SK-N-SH (cell line): ENCODE measurements around the gene FBXW11. TPM values are rescaled to one million over a fixed set of nuclear protein-coding genes. Genes with fewer than 3 reads are reported as not detected.

Experiments used
- CTCF ChIA-PET: fragments of 300-600, 350-600 bp; formaldehyde crosslinking; extraction: SDS; loops from one replicate; lab custom pipeline; 2021; lab: Yijun Ruan, JAX
- POLR2A ChIA-PET: fragments of 350-600 bp; sonication (Branson Sonifier 250); formaldehyde crosslinking; extraction: SDS; loops from one replicate; lab custom pipeline; 2020; ENCODE audit warnings: antibody characterized with exemption, inconsistent platforms; lab: Yijun Ruan, JAX
- DNase-seq: peaks from one replicate; pipeline ENCODE4 v3.0.0; 2012
- H2AFZ ChIP-seq: fragments of 200-600 bp; sonication (generic); 2 replicates; pipeline ENCODE4 v1.8.1; 2016; ENCODE audit warnings: antibody characterized with exemption, mild to moderate bottlenecking, low read depth
- H3F3A ChIP-seq: fragments of 200-600 bp; sonication (generic); replicated peaks from 2 replicates; pipeline ENCODE3; 2016; ENCODE audit warnings: antibody characterized with exemption, mild to moderate bottlenecking; ENCODE audit not compliant: insufficient read depth
- H3K27ac ChIP-seq, 2 experiments: fragments of 200-500 bp in 1 of 2; fragments of 200-600 bp in 1 of 2; sonication (Bioruptor generic) in 1 of 2; sonication (generic), shearing (Covaris generic) in 1 of 2; 2 replicates each; pipeline versions ENCODE4 v1.5.1 to v1.6.1; 2014 to 2016; ENCODE audit warnings: low read depth in 2 of 2, inconsistent platforms in 1 of 2, low read length in 1 of 2, mild to moderate bottlenecking in 1 of 2, mixed read lengths in 1 of 2
- H3K27me3 ChIP-seq: fragments of 200-600 bp; sonication (generic), shearing (Covaris generic); 2 replicates; pipeline ENCODE4 v1.6.1; 2016; ENCODE audit warnings: mixed run types; ENCODE audit not compliant: insufficient read depth
- H3K36me3 ChIP-seq, 2 experiments: fragments of 200-500 bp in 1 of 2; fragments of 200-600 bp in 1 of 2; sonication (Bioruptor generic) in 1 of 2; sonication (generic) in 1 of 2; replicated peaks in 1 of 2; 2 replicates each; pipeline versions ENCODE3 to v1.5.1; 2014 to 2016; ENCODE audit warnings: low read length in 1 of 2, mild to moderate bottlenecking in 1 of 2; ENCODE audit not compliant: insufficient read depth in 2 of 2, control insufficient read depth in 1 of 2
- H3K4me1 ChIP-seq, 2 experiments: fragments of 200-500 bp in 1 of 2; fragments of 200-600 bp in 1 of 2; sonication (Bioruptor generic) in 1 of 2; sonication (generic), shearing (Covaris generic) in 1 of 2; 2 replicates each; pipeline versions ENCODE4 v1.5.1 to v1.6.1; 2014 to 2016; ENCODE audit warnings: low read depth in 1 of 2, low read length in 1 of 2, mixed run types in 1 of 2; ENCODE audit not compliant: insufficient read depth in 2 of 2, control insufficient read depth in 1 of 2
- H3K4me2 ChIP-seq: fragments of 200-600 bp; sonication (generic), shearing (Covaris generic); 2 replicates; pipeline ENCODE4 v1.6.1; 2017; ENCODE audit warnings: mixed run types
- H3K4me3 ChIP-seq, 2 experiments: fragments of 200-500 bp in 1 of 2; fragments of 200-600 bp in 1 of 2; sonication (Bioruptor generic) in 1 of 2; sonication (generic), shearing (Covaris generic) in 1 of 2; 2 replicates each; pipeline versions ENCODE4 v1.5.1 to v1.8.1; 2014 to 2016; ENCODE audit warnings: low read depth in 2 of 2, inconsistent platforms in 1 of 2, low read length in 1 of 2, mild to moderate bottlenecking in 1 of 2, mixed read lengths in 1 of 2, moderate library complexity in 1 of 2
- H3K79me2 ChIP-seq: fragments of 200-600 bp; sonication (generic); 2 replicates; pipeline ENCODE4 v1.8.1; 2017; ENCODE audit warnings: mild to moderate bottlenecking; ENCODE audit not compliant: insufficient read depth
- H3K9ac ChIP-seq: fragments of 200-600 bp; sonication (generic); 2 replicates; pipeline ENCODE4 v1.6.1; 2017; ENCODE audit warnings: mixed run types
- H3K9me2 ChIP-seq: fragments of 200-600 bp; sonication (generic); 2 replicates; pipeline ENCODE4 v1.6.1; 2017; ENCODE audit warnings: mixed run types
- H3K9me3 ChIP-seq: fragments of 200-600 bp; sonication (generic); 2 replicates; pipeline ENCODE4 v1.6.1; 2017; ENCODE audit warnings: mixed run types, mild to moderate bottlenecking, moderate library complexity
- H4K20me1 ChIP-seq: fragments of 200-600 bp; sonication (generic); 2 replicates; pipeline ENCODE4 v1.6.1; 2017; ENCODE audit warnings: mild to moderate bottlenecking, mixed run types; ENCODE audit not compliant: insufficient read depth
- ELF1 ChIP-seq: IDR thresholded peaks from 2 replicates; pipeline ENCODE4 v1.4.0; 2012
- EP300 ChIP-seq, 2 experiments: IDR thresholded peaks; 2 replicates each; pipeline versions ENCODE4 v1.4.0 to v1.6.1; 2012; ENCODE audit warnings: borderline replicate concordance in 1 of 2, low read depth in 1 of 2, low read length in 1 of 2
- EZH2phosphoT487 ChIP-seq: fragments of 200-600 bp; sonication (generic); IDR thresholded peaks from 2 replicates; pipeline ENCODE4 v1.6.1; 2017; ENCODE audit warnings: low read depth, mixed run types, mild to moderate bottlenecking, antibody characterized with exemption, moderate library complexity, borderline replicate concordance
- FOSL2 ChIP-seq: IDR thresholded peaks from 2 replicates; pipeline ENCODE4 v1.4.0; 2012; ENCODE audit warnings: low read depth, mild to moderate bottlenecking, moderate library complexity, borderline replicate concordance
- FOXJ3 ChIP-seq: sonication (generic); formaldehyde crosslinking; IDR thresholded peaks from 2 replicates; pipeline ENCODE4 v1.5.1; 2020; ENCODE audit warnings: mild to moderate bottlenecking, missing genetic modification reagents
- GABPA ChIP-seq: IDR thresholded peaks from 2 replicates; pipeline ENCODE4 v1.4.0; 2012; ENCODE audit warnings: low read depth, mild to moderate bottlenecking
- GATA2 ChIP-seq: sonication (generic); formaldehyde crosslinking; IDR thresholded peaks from 2 replicates; pipeline ENCODE4 v1.5.0; 2020; ENCODE audit warnings: mild to moderate bottlenecking, missing genetic modification reagents
- JUND ChIP-seq: IDR thresholded peaks from 2 replicates; pipeline ENCODE4 v1.4.0; 2012
- NFIC ChIP-seq: IDR thresholded peaks from 2 replicates; pipeline ENCODE4 v1.4.0; 2012; ENCODE audit warnings: borderline replicate concordance
- RAD21 ChIP-seq: IDR thresholded peaks from 2 replicates; pipeline ENCODE4 v1.6.1; 2012; ENCODE audit warnings: mild to moderate bottlenecking, low read length
- SIN3A ChIP-seq: IDR thresholded peaks from 2 replicates; pipeline ENCODE4 v1.6.1; 2012; ENCODE audit warnings: low read depth, mild to moderate bottlenecking, low read length, moderate library complexity, borderline replicate concordance
- TAF1 ChIP-seq: IDR thresholded peaks from 2 replicates; pipeline ENCODE4 v1.6.1; 2012; ENCODE audit warnings: low read depth, mild to moderate bottlenecking, low read length, moderate library complexity, borderline replicate concordance
- TCF12 ChIP-seq: IDR thresholded peaks from 2 replicates; pipeline ENCODE4 v1.4.0; 2012
- TEAD4 ChIP-seq: IDR thresholded peaks from 2 replicates; pipeline ENCODE4 v1.4.0; 2012; ENCODE audit warnings: mild to moderate bottlenecking, borderline replicate concordance; ENCODE audit not compliant: insufficient read depth
- YY1 ChIP-seq: IDR thresholded peaks from 2 replicates; pipeline ENCODE4 v1.4.0; 2012; ENCODE audit warnings: low read depth, mild to moderate bottlenecking
- WGBS: methylation state at CpG from one replicate; pipeline ENCODE4 v1.1.6; 2017; ENCODE audit warnings: low lambda C conversion rate; 5-methylcytosine and 5-hydroxymethylcytosine counted together
- polyA plus RNA-seq, 3 experiments: library from polyadenylated mRNA; depleted of rRNA; stranded (reverse); fragments of >200 nt; gene quantifications; 2 replicates each; pipeline ENCODE4 v1.2.3, GENCODE V29; 2012
- TF ChIP-seq, protein P1 (sequence below): IDR thresholded peaks from 2 replicates; pipeline ENCODE4 v1.4.0; 2012; ENCODE audit warnings: low read depth, borderline replicate concordance
- TF ChIP-seq, protein P2 (sequence below): fragments of 150-350 bp; IDR thresholded peaks from 2 replicates; pipeline ENCODE4 v1.6.1; 2017; ENCODE audit warnings: antibody characterized with exemption, low read length, low read depth, borderline replicate concordance
- TF ChIP-seq, protein P3 (sequence below): IDR thresholded peaks from 2 replicates; pipeline ENCODE4; 2012
- TF ChIP-seq, protein P4 (sequence below): fragments of 150-350 bp; IDR thresholded peaks from 2 replicates; pipeline ENCODE4 v1.6.1; 2016; ENCODE audit warnings: mild to moderate bottlenecking, low read depth, low read length
- TF ChIP-seq, protein P5 (sequence below): IDR thresholded peaks from 2 replicates; pipeline ENCODE4 v1.6.1; 2012; ENCODE audit warnings: mild to moderate bottlenecking, low read depth, low read length, moderate library complexity
- TF ChIP-seq, protein P6 (sequence below): IDR thresholded peaks from 2 replicates; pipeline ENCODE4 v1.4.0; 2012; ENCODE audit warnings: low read depth, borderline replicate concordance

The FBXW11 gene
- polyA plus RNA-seq, 1 of the 3 experiments (the other 2 are of a cell fraction) = 37.5 TPM

DNA sequence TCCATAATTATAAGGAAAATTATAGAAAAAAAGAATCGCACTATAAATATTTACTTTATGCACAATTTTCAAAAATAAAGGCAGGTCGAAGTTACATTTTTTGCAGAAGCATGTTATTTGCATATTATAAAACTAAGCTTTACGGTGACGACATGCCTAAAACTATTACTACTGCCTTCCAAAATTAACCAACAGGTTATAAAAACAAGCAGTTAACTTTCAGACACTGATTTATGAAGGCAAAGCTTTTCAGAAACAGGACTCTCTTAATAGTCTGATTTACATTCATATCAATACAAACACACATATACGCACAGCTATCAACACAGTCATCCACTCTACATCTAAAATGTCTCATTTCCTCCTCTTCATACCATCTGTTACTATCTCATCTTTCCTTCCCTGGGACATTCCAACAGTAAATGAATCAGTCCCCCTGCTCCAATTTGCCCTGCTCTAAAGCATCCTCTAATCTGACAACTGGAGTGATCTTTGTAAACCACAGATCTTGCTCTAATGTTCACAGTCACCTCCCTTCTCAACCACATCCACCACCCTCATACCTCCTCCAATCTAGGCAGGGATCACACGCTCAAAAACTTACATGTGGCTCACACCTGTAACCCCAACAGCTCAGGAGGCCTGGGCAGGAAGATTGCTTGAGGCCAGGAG is 21.6 kb downstream of the FBXW11 start (continued):
- TF ChIP-seq, protein P1, sequence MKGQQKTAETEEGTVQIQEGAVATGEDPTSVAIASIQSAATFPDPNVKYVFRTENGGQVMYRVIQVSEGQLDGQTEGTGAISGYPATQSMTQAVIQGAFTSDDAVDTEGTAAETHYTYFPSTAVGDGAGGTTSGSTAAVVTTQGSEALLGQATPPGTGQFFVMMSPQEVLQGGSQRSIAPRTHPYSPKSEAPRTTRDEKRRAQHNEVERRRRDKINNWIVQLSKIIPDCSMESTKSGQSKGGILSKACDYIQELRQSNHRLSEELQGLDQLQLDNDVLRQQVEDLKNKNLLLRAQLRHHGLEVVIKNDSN = no peak
- TF ChIP-seq EP300 (IDR thresholded peaks at IDR 0.05; ENCODE audit: borderline replicate concordance in 1 of 2, low read depth in 1 of 2, low read length in 1 of 2) (peak in 1 of 2 experiments; percentile 66; a peak in 1 of 4 replicates), TAF1 (no peak)
- TF ChIP-seq, protein P2, sequence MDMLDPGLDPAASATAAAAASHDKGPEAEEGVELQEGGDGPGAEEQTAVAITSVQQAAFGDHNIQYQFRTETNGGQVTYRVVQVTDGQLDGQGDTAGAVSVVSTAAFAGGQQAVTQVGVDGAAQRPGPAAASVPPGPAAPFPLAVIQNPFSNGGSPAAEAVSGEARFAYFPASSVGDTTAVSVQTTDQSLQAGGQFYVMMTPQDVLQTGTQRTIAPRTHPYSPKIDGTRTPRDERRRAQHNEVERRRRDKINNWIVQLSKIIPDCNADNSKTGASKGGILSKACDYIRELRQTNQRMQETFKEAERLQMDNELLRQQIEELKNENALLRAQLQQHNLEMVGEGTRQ = no peak
- TF ChIP-seq, protein P3, sequence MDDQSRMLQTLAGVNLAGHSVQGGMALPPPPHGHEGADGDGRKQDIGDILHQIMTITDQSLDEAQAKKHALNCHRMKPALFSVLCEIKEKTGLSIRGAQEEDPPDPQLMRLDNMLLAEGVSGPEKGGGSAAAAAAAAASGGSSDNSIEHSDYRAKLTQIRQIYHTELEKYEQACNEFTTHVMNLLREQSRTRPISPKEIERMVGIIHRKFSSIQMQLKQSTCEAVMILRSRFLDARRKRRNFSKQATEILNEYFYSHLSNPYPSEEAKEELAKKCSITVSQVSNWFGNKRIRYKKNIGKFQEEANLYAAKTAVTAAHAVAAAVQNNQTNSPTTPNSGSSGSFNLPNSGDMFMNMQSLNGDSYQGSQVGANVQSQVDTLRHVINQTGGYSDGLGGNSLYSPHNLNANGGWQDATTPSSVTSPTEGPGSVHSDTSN = peak; percentile 83
- TF ChIP-seq, protein P4, sequence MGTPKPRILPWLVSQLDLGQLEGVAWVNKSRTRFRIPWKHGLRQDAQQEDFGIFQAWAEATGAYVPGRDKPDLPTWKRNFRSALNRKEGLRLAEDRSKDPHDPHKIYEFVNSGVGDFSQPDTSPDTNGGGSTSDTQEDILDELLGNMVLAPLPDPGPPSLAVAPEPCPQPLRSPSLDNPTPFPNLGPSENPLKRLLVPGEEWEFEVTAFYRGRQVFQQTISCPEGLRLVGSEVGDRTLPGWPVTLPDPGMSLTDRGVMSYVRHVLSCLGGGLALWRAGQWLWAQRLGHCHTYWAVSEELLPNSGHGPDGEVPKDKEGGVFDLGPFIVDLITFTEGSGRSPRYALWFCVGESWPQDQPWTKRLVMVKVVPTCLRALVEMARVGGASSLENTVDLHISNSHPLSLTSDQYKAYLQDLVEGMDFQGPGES = no peak

DNA sequence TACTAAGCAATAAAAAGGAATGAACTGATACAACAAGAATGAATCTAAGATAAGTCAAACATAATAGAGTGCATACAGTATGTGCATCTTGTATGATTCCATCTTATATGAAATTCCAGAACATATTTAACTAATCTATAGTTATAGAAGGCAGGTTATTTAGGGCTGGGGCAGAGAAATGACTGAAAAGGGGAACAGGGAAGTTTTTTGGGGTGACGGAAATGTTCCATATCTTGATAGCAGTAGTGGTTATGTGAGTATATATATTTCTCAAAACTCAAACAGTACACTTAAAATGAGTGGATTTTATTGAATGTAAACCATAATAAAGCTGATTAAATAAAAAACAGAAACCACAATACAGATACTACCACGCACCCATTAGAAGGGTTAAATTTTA is 24.6 kb downstream of the FBXW11 start:
- peaks cover 60% of the 10 kb centered on the region for H4K20me1 ChIP-seq
- CTCF ChIA-PET = no interaction called here
- 98% methylated on average over 2 of the region's 2 CpGs for WGBS
- peaks cover 96% of the 10 kb centered on the region for H3K79me2 ChIP-seq
- no peak overlapping the region for H3K4me2 ChIP-seq
- H3K9me3 ChIP-seq = peaks cover 32% of the 10 kb centered on the region
- no peak overlapping the region for H2AFZ ChIP-seq
- H3K4me1 ChIP-seq = peaks cover 2 to 11% of the 10 kb centered on the region in 2 experiments; a peak in 2 of 4 replicates
- H3K4me3 ChIP-seq = no peak overlapping the region
- H3K36me3 ChIP-seq = peaks cover 0 to 13% of the 10 kb centered on the region in 2 experiments
- no peak overlapping the region for H3K9ac ChIP-seq
- no peak overlapping the region for H3K27ac ChIP-seq
- no peaks in the 10 kb centered on the region for H3K9me2 ChIP-seq
- H3K27me3 ChIP-seq = no peaks in the 10 kb centered on the region
- H3F3A ChIP-seq = peaks cover 21% of the 10 kb centered on the region
- TF ChIP-seq, protein P5, sequence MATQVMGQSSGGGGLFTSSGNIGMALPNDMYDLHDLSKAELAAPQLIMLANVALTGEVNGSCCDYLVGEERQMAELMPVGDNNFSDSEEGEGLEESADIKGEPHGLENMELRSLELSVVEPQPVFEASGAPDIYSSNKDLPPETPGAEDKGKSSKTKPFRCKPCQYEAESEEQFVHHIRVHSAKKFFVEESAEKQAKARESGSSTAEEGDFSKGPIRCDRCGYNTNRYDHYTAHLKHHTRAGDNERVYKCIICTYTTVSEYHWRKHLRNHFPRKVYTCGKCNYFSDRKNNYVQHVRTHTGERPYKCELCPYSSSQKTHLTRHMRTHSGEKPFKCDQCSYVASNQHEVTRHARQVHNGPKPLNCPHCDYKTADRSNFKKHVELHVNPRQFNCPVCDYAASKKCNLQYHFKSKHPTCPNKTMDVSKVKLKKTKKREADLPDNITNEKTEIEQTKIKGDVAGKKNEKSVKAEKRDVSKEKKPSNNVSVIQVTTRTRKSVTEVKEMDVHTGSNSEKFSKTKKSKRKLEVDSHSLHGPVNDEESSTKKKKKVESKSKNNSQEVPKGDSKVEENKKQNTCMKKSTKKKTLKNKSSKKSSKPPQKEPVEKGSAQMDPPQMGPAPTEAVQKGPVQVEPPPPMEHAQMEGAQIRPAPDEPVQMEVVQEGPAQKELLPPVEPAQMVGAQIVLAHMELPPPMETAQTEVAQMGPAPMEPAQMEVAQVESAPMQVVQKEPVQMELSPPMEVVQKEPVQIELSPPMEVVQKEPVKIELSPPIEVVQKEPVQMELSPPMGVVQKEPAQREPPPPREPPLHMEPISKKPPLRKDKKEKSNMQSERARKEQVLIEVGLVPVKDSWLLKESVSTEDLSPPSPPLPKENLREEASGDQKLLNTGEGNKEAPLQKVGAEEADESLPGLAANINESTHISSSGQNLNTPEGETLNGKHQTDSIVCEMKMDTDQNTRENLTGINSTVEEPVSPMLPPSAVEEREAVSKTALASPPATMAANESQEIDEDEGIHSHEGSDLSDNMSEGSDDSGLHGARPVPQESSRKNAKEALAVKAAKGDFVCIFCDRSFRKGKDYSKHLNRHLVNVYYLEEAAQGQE = no peak
- no peak for TF ChIP-seq FOXJ3 (CRISPR knock-in tag)
- TF ChIP-seq TCF12 = no peak
- no peak for TF ChIP-seq YY1
- no peak for TF ChIP-seq NFIC
- TF ChIP-seq, protein P6, sequence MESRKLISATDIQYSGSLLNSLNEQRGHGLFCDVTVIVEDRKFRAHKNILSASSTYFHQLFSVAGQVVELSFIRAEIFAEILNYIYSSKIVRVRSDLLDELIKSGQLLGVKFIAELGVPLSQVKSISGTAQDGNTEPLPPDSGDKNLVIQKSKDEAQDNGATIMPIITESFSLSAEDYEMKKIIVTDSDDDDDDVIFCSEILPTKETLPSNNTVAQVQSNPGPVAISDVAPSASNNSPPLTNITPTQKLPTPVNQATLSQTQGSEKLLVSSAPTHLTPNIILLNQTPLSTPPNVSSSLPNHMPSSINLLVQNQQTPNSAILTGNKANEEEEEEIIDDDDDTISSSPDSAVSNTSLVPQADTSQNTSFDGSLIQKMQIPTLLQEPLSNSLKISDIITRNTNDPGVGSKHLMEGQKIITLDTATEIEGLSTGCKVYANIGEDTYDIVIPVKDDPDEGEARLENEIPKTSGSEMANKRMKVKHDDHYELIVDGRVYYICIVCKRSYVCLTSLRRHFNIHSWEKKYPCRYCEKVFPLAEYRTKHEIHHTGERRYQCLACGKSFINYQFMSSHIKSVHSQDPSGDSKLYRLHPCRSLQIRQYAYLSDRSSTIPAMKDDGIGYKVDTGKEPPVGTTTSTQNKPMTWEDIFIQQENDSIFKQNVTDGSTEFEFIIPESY = no peak
- TF ChIP-seq GABPA = no peak
- TF ChIP-seq TEAD4 = no peak
- no peak for TF ChIP-seq JUND
- TF ChIP-seq ELF1 = no peak
- TF ChIP-seq FOSL2 = no peak
- TF ChIP-seq SIN3A = no peak
- no peak for TF ChIP-seq EZH2phosphoT487
- no peak for TF ChIP-seq RAD21
- TF ChIP-seq TAF1 = no peak
- no peak for TF ChIP-seq GATA2 (CRISPR knock-in tag)
- POLR2A ChIA-PET = no interaction called here
- DNase-seq = no peak
